Suprapubic skin (tissue), 3 donors: ENCODE results near the gene BTBD2.

Experiments
- CTCF ChIP-seq, 2 donors: fragments of 200-600 bp in 1 of 2; fragments of 450-650 bp in 1 of 2; sonication (generic) in 1 of 2; IDR thresholded peaks; one replicate each; pipeline ENCODE4 v1.5.1; 2016 to 2019; ENCODE audit warnings: antibody characterized with exemption in 2 of 2, mild to moderate bottlenecking in 1 of 2, moderate library complexity in 1 of 2
- EP300 ChIP-seq: sonication (generic); formaldehyde crosslinking; IDR thresholded peaks from one replicate; pipeline ENCODE4 v1.6.1; 2017; ENCODE audit warnings: antibody characterized with exemption
- POLR2A ChIP-seq, 2 donors: fragments of 450-650 bp; IDR thresholded peaks; one replicate each; pipeline ENCODE4 v1.6.1; 2017; ENCODE audit warnings: antibody characterized with exemption in 2 of 2, mild to moderate bottlenecking in 2 of 2, moderate library complexity in 2 of 2

DNA sequence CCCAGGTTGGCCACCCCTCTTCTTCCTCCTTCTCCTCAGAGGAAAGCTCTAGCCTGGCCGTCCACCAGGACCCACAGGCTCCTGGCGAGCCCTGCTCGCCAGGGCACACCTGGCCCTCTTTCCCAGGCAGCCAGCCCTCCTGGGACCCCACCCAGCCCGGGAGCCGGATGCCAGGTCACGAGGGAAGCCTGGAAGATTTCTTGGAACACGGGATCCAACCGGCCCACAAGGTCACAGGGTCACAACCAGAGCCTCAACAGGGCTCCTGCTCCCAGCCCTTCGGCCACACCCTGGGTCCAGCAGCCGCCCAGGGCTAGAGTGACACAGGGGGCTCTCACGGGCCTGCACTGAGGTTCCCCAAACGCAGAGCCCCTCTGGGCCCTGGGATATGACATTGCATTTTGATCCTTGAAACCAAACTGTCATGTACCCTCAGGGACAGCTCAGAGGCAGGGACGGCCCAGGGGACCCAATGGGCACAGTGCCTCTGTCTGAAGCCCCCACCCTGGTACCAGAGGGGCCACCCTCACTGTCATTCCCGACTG is 30.1 kb upstream of the BTBD2 start:
- TF ChIP-seq POLR2A (IDR thresholded peaks at IDR 0.05): no peak
- TF ChIP-seq CTCF (IDR thresholded peaks at IDR 0.05): no peak
- TF ChIP-seq EP300: no peak
